Posterior cingulate gyrus (tissue), 11 donors: Measurements from ENCODE around the gene CTSA.

Experiments used
- DNase-seq, 10 donors: peaks; one replicate each; pipeline versions ENCODE4 v3.0.0 to v3.0.0-alpha.2; 2020 to 2021; ENCODE audit warnings: mixed read lengths in 3 of 10
- intact Hi-C: fragments of 100-400 bp; cut with DNase I; formaldehyde crosslinking; loops from one replicate; pipeline ENCODE4 v1.15.1; 2023

The CTSA gene

GRCh38 chr20:45909817-45910669, 18.9 kb downstream of the CTSA start:
- intact Hi-C loops, result no loop called here
- DNase-seq, result peak in 1 of 10 donors; percentile 39

- peak; percentile 57 to 97 (median 84) for DNase-seq
- intact Hi-C loops, result no loop called here
Measured at GRCh38 chr20:45910670-45911485, 19.7 kb downstream of the CTSA start.

- intact Hi-C loops, result no loop called here
- peak; percentile 29 to 92 (median 62) for DNase-seq
Measured at GRCh38 chr20:45911486-45912343, 20.6 kb downstream of the CTSA start, which contains the start of gene PLTP. PLTP (minus strand) TSS chr20:45912155; CDS start chr20:45911452, 703 bp downstream.

GRCh38 chr20:45912344-45912682, 21.2 kb downstream of the CTSA start:
- peak in 1 of 10 donors; percentile 2 for DNase-seq
- intact Hi-C loops, result no loop called here

GRCh38 chr20:45913116-45913515, 22.0 kb downstream of the CTSA start:
- no peak for DNase-seq

GRCh38 chr20:45917790-45918141, 26.6 kb downstream of the CTSA start:
- intact Hi-C loops, result no loop called here
- DNase-seq, result peak in 5 of 10 donors; percentile 39 to 90 (median 80)

More at GRCh38 chr20:45913116-45913515, 22.0 kb downstream of the CTSA start:
- intact Hi-C loops, result no loop called here

GRCh38 chr20:45918182-45918737, 27.1 kb downstream of the CTSA start:
- peak in 2 of 10 donors; percentile 12 to 64 for DNase-seq
- intact Hi-C loops, result no loop called here

- DNase-seq, result peak in 1 of 10 donors; percentile 22
- intact Hi-C loops, result no loop called here
Measured at GRCh38 chr20:45918779-45919537, 27.8 kb downstream of the CTSA start.

GRCh38 chr20:45919542-45920399, 28.6 kb downstream of the CTSA start:
- intact Hi-C loops, result no loop called here
- DNase-seq, result peak in 1 of 10 donors; percentile 51

- DNase-seq, result peak in 1 of 10 donors; percentile 39
- intact Hi-C loops, result no loop called here
Measured at GRCh38 chr20:45920462-45921336, 29.6 kb downstream of the CTSA start.

- intact Hi-C loops, result no loop called here
- DNase-seq, result peak in 1 of 10 donors; percentile 0
Measured at GRCh38 chr20:45921337-45922189, 30.4 kb downstream of the CTSA start.

GRCh38 chr20:45924391-45925261, 33.5 kb downstream of the CTSA start:
- no peak for DNase-seq
- intact Hi-C loops, result no loop called here

GRCh38 chr20:45925821-45926506, 34.8 kb downstream of the CTSA start:
- intact Hi-C loops, result no loop called here
- DNase-seq, result no peak

- no peak for DNase-seq
- intact Hi-C loops, result no loop called here
Measured at GRCh38 chr20:45926731-45927070, 35.6 kb downstream of the CTSA start.
